HG03432 (cell line): ENCODE results near the gene SLC44A3.

Source experiments
- ATAC-seq: cut with Tn5 transposase; IDR thresholded peaks from one replicate; pipeline ENCODE4 v1.9.1; 2021; ENCODE audit warnings: mild to moderate bottlenecking, moderate library complexity; ENCODE audit not compliant: unreplicated experiment

SLC44A3 gene

GRCh38 chr1:94801919-94802546 is 18.1 kb upstream of the SLC44A3 start:
- ATAC-seq, result peak; percentile 84

- ATAC-seq, result no peak
These were observed 17.1 kb upstream of the SLC44A3 start for GRCh38 chr1:94803106-94803505.

- no peak for ATAC-seq
These were observed 16.4 kb upstream of the SLC44A3 start for GRCh38 chr1:94803517-94804441.

- no peak for ATAC-seq
These were observed 15.7 kb upstream of the SLC44A3 start for GRCh38 chr1:94804442-94804837.

- peak; percentile 45 for ATAC-seq
These were observed 14.2 kb upstream of the SLC44A3 start for GRCh38 chr1:94805912-94806311.

- ATAC-seq, result no peak
These were observed 13.7 kb upstream of the SLC44A3 start for GRCh38 chr1:94806441-94806871.

GRCh38 chr1:94807742-94808491 is 12.2 kb upstream of the SLC44A3 start:
- ATAC-seq, result no peak

GRCh38 chr1:94808669-94809068 is 11.5 kb upstream of the SLC44A3 start:
- ATAC-seq, result no peak

GRCh38 chr1:94812985-94813384 is 7.2 kb upstream of the SLC44A3 start:
- ATAC-seq, result no peak

GRCh38 chr1:94816030-94816429 is 4.1 kb upstream of the SLC44A3 start:
- no peak for ATAC-seq

GRCh38 chr1:94817712-94818111 is 2.4 kb upstream of the SLC44A3 start:
- ATAC-seq, result no peak

- no peak for ATAC-seq
These were observed 766 bp upstream of the SLC44A3 start for GRCh38 chr1:94819238-94819944.

- ATAC-seq, result no peak
These were observed 779 bp downstream of the SLC44A3 start for GRCh38 chr1:94820936-94821335.

- ATAC-seq, result no peak
These were observed 1.6 kb downstream of the SLC44A3 start for GRCh38 chr1:94821636-94822305.

GRCh38 chr1:94823116-94823515 is 3.0 kb downstream of the SLC44A3 start:
- ATAC-seq, result no peak

- no peak for ATAC-seq
These were observed 5.8 kb downstream of the SLC44A3 start for GRCh38 chr1:94825936-94826335.

- no peak for ATAC-seq
These were observed 7.3 kb downstream of the SLC44A3 start for GRCh38 chr1:94827434-94827833.

- ATAC-seq, result no peak
These were observed 8.1 kb downstream of the SLC44A3 start for GRCh38 chr1:94828251-94828650.

GRCh38 chr1:94831641-94832040 is 11.5 kb downstream of the SLC44A3 start:
- no peak for ATAC-seq

GRCh38 chr1:94832446-94832845 is 12.3 kb downstream of the SLC44A3 start:
- no peak for ATAC-seq
